ENCODE data around the gene NDUFB8. TPM values are rescaled to one million over a fixed set of nuclear protein-coding genes. Genes with fewer than 3 reads are reported as not detected.
A peak's percentile ranks its signal among the peaks of the same experiment; 100 is the strongest.

The NDUFB8 gene
- total RNA-seq, 4 donors from 2014 or later = 160 to 215 (median 187) TPM

- Histone ChIP-seq H3K27me3 (peaks cover 0 to 64% (median 3%) of the 10 kb centered on the region in 4 donors), H3K4me3 (peak overlapping the region; percentile 35 to 72 (median 46))
Measured at GRCh38 chr10:100482834-100483185, 46.9 kb downstream of the NDUFB8 start.

DNA sequence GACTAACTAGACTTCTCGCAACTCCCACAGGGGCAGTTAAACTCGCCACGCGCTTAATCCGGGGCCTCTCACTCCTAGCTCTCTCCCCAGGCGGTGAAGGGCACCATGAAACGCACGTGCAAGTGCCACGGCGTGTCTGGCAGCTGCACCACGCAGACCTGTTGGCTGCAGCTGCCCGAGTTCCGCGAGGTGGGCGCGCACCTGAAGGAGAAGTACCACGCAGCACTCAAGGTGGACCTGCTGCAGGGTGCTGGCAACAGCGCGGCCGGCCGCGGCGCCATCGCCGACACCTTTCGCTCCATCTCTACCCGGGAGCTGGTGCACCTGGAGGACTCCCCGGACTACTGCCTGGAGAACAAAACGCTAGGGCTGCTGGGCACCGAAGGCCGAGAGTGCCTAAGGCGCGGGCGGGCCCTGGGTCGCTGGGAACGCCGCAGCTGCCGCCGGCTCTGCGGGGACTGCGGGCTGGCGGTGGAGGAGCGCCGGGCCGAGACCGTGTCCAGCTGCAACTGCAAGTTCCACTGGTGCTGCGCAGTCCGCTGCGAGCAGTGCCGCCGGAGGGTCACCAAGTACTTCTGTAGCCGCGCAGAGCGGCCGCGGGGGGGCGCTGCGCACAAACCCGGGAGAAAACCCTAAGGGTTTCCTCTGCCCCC, 47.4 kb downstream of the NDUFB8 start:
- peak overlapping the region; percentile 35 to 72 (median 46) for H3K4me3 ChIP-seq
- H3K9me3 ChIP-seq = no peaks in the 10 kb centered on the region
- no peak for DNase-seq
- H3K4me1 ChIP-seq = peaks cover 13 to 20% (median 14%) of the 10 kb centered on the region in 3 donors
- H3K27ac ChIP-seq = no peak overlapping the region
- H3K27me3 ChIP-seq = peaks cover 0 to 65% (median 3%) of the 10 kb centered on the region in 4 donors
- no CpG with 5 or more reads among the region's 59 CpGs for WGBS, 2 donors
- intact Hi-C loops (cut with DNase I) = no loop called here
- peaks cover 0 to 29% (median 0%) of the 10 kb centered on the region in 3 donors for H3K36me3 ChIP-seq
- TF ChIP-seq CTCF (IDR thresholded peaks at IDR 0.05) (peak; percentile 32 to 70 (median 64)), POLR2A (IDR thresholded peaks at IDR 0.05) (no peak)

More at GRCh38 chr10:100482834-100483185, 46.9 kb downstream of the NDUFB8 start:
- peaks cover 13 to 20% (median 14%) of the 10 kb centered on the region in 3 donors for H3K4me1 ChIP-seq
- TF ChIP-seq CTCF (IDR thresholded peaks at IDR 0.05) (no peak), POLR2A (IDR thresholded peaks at IDR 0.05) (no peak)
- H3K36me3 ChIP-seq = peaks cover 0 to 34% (median 0%) of the 10 kb centered on the region in 3 donors
- H3K9me3 ChIP-seq = no peaks in the 10 kb centered on the region
- DNase-seq = no peak
- intact Hi-C loops (cut with DNase I) = no loop called here
- no peak overlapping the region for H3K27ac ChIP-seq
- WGBS, 2 donors = 25 to 38% methylated on average over 2 to 4 of the region's 5 CpGs

DNA sequence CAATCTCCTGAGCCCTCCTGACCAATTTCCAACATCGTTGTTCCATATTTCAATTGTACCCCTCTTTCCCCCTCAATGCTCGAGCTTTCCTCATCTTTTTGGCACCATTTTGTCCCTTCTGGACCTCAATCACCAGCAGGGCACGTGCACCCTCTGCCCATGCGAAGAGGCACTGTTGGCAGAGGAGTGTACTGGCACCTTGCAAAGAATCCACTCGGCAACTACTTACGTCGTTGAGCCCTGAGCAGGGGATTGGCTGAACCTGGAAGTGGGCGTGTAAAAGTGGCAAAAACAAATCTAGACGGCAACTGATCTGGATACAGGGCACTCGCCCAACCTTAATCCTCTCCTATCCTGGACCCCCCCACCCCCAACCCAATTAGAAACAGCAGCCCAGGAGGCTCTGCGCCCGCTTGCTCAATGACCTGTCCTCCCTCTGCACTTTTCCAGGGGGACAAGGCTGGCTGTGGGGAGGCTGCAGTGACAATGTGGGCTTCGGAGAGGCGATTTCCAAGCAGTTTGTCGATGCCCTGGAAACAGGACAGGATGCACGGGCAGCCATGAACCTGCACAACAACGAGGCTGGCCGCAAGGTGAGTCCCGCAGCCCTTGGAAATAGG, 48.1 kb downstream of the NDUFB8 start:
- Histone ChIP-seq H3K9me3 (no peaks in the 10 kb centered on the region), H3K4me1 (peaks cover 13 to 20% (median 14%) of the 10 kb centered on the region in 3 donors), H3K4me3 (peak overlapping the region; percentile 35 to 72 (median 46)), H3K27me3 (peaks cover 0 to 65% (median 3%) of the 10 kb centered on the region in 4 donors), H3K36me3 (peaks cover 0 to 22% (median 0%) of the 10 kb centered on the region in 3 donors), H3K27ac (no peak overlapping the region)
- DNase-seq = peak; percentile 12
- 4 to 7% methylated on average over 4 to 13 of the region's 19 CpGs for whole genome bisulfite sequencing, 2 donors
- no peak for TF ChIP-seq CTCF (IDR thresholded peaks at IDR 0.05)
- TF ChIP-seq POLR2A (IDR thresholded peaks at IDR 0.05) = no peak
- intact Hi-C loops (cut with DNase I) = no loop called here

DNA sequence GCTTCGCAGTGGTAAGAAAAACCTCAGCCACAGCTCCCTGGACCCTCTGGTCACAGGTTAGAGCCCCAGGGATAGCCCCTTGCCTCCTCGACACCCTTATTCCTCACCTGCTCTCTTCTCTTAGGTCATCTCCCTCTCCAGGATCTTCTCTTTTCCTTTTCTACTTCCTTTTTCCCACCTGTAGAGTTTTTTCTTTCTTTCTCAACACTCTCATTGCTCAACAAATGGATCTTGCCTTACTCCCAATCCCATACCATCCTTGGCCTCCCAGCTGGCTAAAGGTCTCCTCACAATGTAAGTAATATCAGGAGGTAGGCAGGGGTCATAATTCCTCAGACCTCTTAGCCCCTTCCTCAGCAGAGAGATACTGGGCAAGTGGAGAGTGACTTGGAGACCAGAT, 49.7 kb downstream of the NDUFB8 start:
- Histone ChIP-seq H3K27me3 (peaks cover 0 to 65% (median 3%) of the 10 kb centered on the region in 4 donors), H3K4me3 (no peak overlapping the region), H3K4me1 (peaks cover 13 to 20% (median 14%) of the 10 kb centered on the region in 3 donors), H3K9me3 (no peaks in the 10 kb centered on the region), H3K36me3 (peaks cover 0 to 6% (median 0%) of the 10 kb centered on the region in 3 donors), H3K27ac (no peak overlapping the region)
- WGBS, 2 donors = 54 to 72% methylated on average over 2 of the region's 2 CpGs
- TF ChIP-seq POLR2A (IDR thresholded peaks at IDR 0.05) = no peak
- TF ChIP-seq CTCF (IDR thresholded peaks at IDR 0.05) = no peak
- DNase-seq = no peak
- intact Hi-C loops (cut with DNase I) = no loop called here

DNA sequence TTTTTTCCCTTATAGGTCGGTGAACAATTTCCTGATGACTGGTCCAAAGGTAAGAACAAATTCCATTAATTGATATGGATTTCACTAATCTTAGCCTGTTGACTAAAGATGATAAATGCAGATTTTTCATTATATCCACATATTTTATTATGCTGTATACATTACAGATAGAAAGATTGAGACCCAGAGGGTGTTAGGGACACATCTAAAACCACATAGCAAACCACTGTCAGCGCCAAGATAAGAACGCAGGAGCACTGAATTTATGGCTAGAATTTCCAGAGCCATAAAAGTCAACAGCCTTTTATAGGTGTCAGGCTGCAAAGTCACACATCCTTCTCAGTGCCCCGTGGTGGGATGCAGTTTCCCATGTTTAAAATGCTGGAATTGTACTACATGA, 50.6 kb downstream of the NDUFB8 start:
- intact Hi-C loops (cut with DNase I) = no loop called here
- TF ChIP-seq POLR2A (IDR thresholded peaks at IDR 0.05) = no peak
- no peak for TF ChIP-seq CTCF (IDR thresholded peaks at IDR 0.05)
- 48 to 60% methylated on average over 4 of the region's 4 CpGs for WGBS, 2 donors
- Histone ChIP-seq H3K27me3 (peaks cover 0 to 64% (median 3%) of the 10 kb centered on the region in 4 donors), H3K4me3 (no peak overlapping the region), H3K9me3 (no peaks in the 10 kb centered on the region), H3K27ac (no peak overlapping the region), H3K4me1 (peaks cover 13 to 20% (median 14%) of the 10 kb centered on the region in 3 donors), H3K36me3 (no peaks in the 10 kb centered on the region)
- DNase-seq = no peak

Data from esophagus squamous epithelium (tissue), 5 donors.